Lung (tissue), 12 donors: Measurements from ENCODE around the gene CACNA1C. TPM values are rescaled to one million over a fixed set of nuclear protein-coding genes. Genes with fewer than 3 reads are reported as not detected.

ENCODE experiments used
- ATAC-seq: fragments of 200-7000 bp; cut with Tn5 transposase; one replicate; pipeline ENCODE4 v1.9.1; 2020; ENCODE audit warnings: moderate number of reproducible peaks; ENCODE audit not compliant: insufficient read depth, low FRiP score
- DNase-seq, 3 donors: peaks; one replicate each; pipeline ENCODE4 v3.0.0-alpha.2; 2013 to 2017
- H3K27ac ChIP-seq, 2 donors: one replicate each; pipeline ENCODE4 v1.5.1; 2013; ENCODE audit warnings: mild to moderate bottlenecking in 2 of 2, moderate library complexity in 2 of 2, control low read depth in 1 of 2, inconsistent platforms in 1 of 2, low read depth in 1 of 2, low read length in 1 of 2
- H3K27me3 ChIP-seq, 3 donors: one replicate each; pipeline ENCODE4 v1.5.1; 2013; ENCODE audit warnings: low read length in 2 of 3; ENCODE audit not compliant: control insufficient read depth in 3 of 3, insufficient read depth in 3 of 3
- H3K36me3 ChIP-seq, 4 donors: one replicate each; pipeline ENCODE4 v1.5.1; 2013; ENCODE audit warnings: low read length in 4 of 4, mild to moderate bottlenecking in 1 of 4, moderate library complexity in 1 of 4; ENCODE audit not compliant: control insufficient read depth in 4 of 4, insufficient read depth in 4 of 4
- H3K4me1 ChIP-seq, 5 donors: one replicate each; pipeline ENCODE4 v1.5.1; 2013; ENCODE audit warnings: low read length in 5 of 5, mild to moderate bottlenecking in 2 of 5, moderate library complexity in 1 of 5; ENCODE audit not compliant: control insufficient read depth in 5 of 5, insufficient read depth in 5 of 5
- H3K4me3 ChIP-seq: one replicate; pipeline ENCODE4 v1.5.1; 2013; ENCODE audit warnings: mild to moderate bottlenecking, control low read depth, moderate library complexity
- H3K9ac ChIP-seq, 2 donors: one replicate each; pipeline ENCODE4 v1.5.1; 2013; ENCODE audit warnings: low read length in 2 of 2, control low read depth in 1 of 2; ENCODE audit not compliant: insufficient read depth in 1 of 2
- H3K9me3 ChIP-seq, 4 donors: one replicate each; pipeline ENCODE4 v1.5.1; 2013; ENCODE audit warnings: low read length in 3 of 4, mild to moderate bottlenecking in 1 of 4, moderate library complexity in 1 of 4; ENCODE audit not compliant: control insufficient read depth in 4 of 4, insufficient read depth in 3 of 4
- WGBS, 2 donors: extraction: QIAGEN DNeasy Blood & Tissue Kit; methylation state at CpG; one replicate each; pipeline ENCODE4 v1.1.7; 2013; 5-methylcytosine and 5-hydroxymethylcytosine counted together
- polyA plus RNA-seq, 2 donors: library from polyadenylated mRNA; stranded (reverse); fragments of 200-250 nt; gene quantifications; one replicate each; pipeline ENCODE4 v1.2.1, GENCODE V29; 2013
- total RNA-seq, 2 donors: library from RNA; depleted of rRNA in 1 of 2; stranded (reverse); fragments of >200 nt in 1 of 2; gene quantifications; one replicate each; pipeline ENCODE4 v1.2.1, GENCODE V29; 2014 to 2021
- TF ChIP-seq, protein P1 (sequence below): IDR thresholded peaks from 2 replicates; pipeline ENCODE4 v1.5.1; 2012; ENCODE audit warnings: mild to moderate bottlenecking; ENCODE audit errors: control extremely low read depth, extremely low read depth
- donor health status: control.
- donor health status: control.
- donor health status: Bipolar disorder and iron deficiency.
- donor health status: healthy.
- donor health status: DM: yes; HTN: yes; CAD: no.

CACNA1C gene
- total and polyA plus RNA-seq, 4 donors = 3.2 to 17.5 (median 7.5) TPM

- peaks cover 0 to 22% (median 10%) of the 10 kb centered on the region in 5 donors for H3K4me1 ChIP-seq
- H3K36me3 ChIP-seq = peaks cover 0 to 2% (median 0%) of the 10 kb centered on the region in 4 donors
- TF ChIP-seq, protein P1, sequence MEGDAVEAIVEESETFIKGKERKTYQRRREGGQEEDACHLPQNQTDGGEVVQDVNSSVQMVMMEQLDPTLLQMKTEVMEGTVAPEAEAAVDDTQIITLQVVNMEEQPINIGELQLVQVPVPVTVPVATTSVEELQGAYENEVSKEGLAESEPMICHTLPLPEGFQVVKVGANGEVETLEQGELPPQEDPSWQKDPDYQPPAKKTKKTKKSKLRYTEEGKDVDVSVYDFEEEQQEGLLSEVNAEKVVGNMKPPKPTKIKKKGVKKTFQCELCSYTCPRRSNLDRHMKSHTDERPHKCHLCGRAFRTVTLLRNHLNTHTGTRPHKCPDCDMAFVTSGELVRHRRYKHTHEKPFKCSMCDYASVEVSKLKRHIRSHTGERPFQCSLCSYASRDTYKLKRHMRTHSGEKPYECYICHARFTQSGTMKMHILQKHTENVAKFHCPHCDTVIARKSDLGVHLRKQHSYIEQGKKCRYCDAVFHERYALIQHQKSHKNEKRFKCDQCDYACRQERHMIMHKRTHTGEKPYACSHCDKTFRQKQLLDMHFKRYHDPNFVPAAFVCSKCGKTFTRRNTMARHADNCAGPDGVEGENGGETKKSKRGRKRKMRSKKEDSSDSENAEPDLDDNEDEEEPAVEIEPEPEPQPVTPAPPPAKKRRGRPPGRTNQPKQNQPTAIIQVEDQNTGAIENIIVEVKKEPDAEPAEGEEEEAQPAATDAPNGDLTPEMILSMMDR = no peak
- WGBS, 2 donors = 74 to 83% methylated on average over 11 of the region's 11 CpGs
- H3K27ac ChIP-seq = no peak overlapping the region
- H3K9ac ChIP-seq = no peak overlapping the region
- no peak overlapping the region for H3K4me3 ChIP-seq
- DNase-seq (no peak), ATAC-seq (no peak)
- H3K9me3 ChIP-seq = no peaks in the 10 kb centered on the region
- H3K27me3 ChIP-seq = no peaks in the 10 kb centered on the region
These were observed 439.4 kb downstream of the CACNA1C start for GRCh38 chr12:2492236-2492635.

- Histone ChIP-seq H3K27me3 (no peaks in the 10 kb centered on the region), H3K36me3 (peaks cover 0 to 2% (median 0%) of the 10 kb centered on the region in 4 donors), H3K9me3 (no peaks in the 10 kb centered on the region), H3K4me1 (peaks cover 0 to 25% (median 10%) of the 10 kb centered on the region in 5 donors), H3K4me3 (no peak overlapping the region), H3K27ac (no peak overlapping the region), H3K9ac (no peak overlapping the region)
- DNase-seq (no peak), ATAC-seq (no peak)
- TF ChIP-seq, protein P1 = no peak
- 96 to 98% methylated on average over 16 of the region's 16 CpGs for WGBS, 2 donors
These were observed 440.3 kb downstream of the CACNA1C start for GRCh38 chr12:2493086-2493485.

- no peak overlapping the region for H3K4me3 ChIP-seq
- peaks cover 0 to 2% (median 0%) of the 10 kb centered on the region in 4 donors for H3K36me3 ChIP-seq
- peak overlapping the region; percentile 46 to 51 for H3K27ac ChIP-seq
- ATAC-seq = no peak
- TF ChIP-seq, protein P1 = no peak
- H3K27me3 ChIP-seq = no peaks in the 10 kb centered on the region
- WGBS, 2 donors = 24 to 27% methylated on average over 8 of the region's 8 CpGs
- peak; percentile 73 to 97 (median 92) for DNase-seq
- H3K4me1 ChIP-seq = peaks cover 0 to 25% (median 13%) of the 10 kb centered on the region in 5 donors
- no peaks in the 10 kb centered on the region for H3K9me3 ChIP-seq
- H3K9ac ChIP-seq = no peak overlapping the region
These were observed 441.9 kb downstream of the CACNA1C start for GRCh38 chr12:2494486-2495192.
